Measurements from ENCODE around the gene MAMDC4.
A peak's percentile ranks its signal among the peaks of the same experiment; 100 is the strongest.
"Not testable (repeated sequence)": the region's sequence is repeated elsewhere in the genome, so short reads cannot be mapped to it uniquely, and the experiment has no call there.

MAMDC4 gene

DNA sequence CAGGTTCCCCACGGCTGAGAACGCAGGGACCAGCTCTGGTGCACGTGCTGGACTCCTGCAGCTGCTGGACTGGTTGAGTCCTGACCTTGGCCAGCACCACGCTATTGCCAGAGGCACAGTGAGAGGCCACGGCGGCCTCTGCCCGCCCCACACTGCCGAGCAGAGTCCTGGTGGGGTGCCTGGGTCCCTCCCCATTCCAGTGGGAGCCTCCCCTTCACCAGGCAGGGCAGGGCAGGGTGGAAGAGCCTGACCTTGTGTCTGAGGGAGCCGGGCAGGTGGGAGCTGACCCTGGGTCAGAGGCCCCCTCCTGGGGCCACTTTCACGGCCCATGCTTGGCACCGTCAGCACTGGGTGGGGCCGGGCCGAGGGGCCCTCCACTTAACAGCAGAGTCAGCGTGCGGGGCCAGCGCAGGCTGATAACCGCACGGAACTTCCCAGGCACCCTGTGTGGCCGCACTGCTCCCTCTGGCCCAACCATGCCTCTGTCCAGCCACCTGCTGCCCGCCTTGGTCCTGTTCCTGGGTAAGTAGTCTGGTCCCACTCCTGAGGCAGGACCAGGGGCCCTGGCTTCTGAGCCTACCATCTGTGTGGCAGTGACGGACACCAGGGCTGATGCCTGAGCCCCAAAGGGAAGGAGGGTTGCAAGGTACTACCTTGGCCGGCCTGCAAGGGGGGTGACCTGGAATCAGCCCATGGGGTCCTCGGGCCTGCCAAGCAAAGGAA lies at the start of gene MAMDC4:
Gene MAMDC4 (plus strand): TSS at position 406 of the 723 bp plus-strand sequence. CDS start 71 bp downstream, at position 477.
- Histone ChIP-seq H3K9me3 (ENCODE audit: control insufficient read depth in 1 of 2, low read length in 2 of 2) (no peaks in the 10 kb centered on the region), H3K4me3 (ENCODE audit: low read depth in 1 of 2, low read length in 2 of 2) (no peak within 1 kb of the TSS), H3K36me3 (ENCODE audit: control insufficient read depth in 1 of 2, insufficient read depth in 2 of 2, low read length in 2 of 2) (peaks cover 0 to 9% of the 10 kb centered on the region in 2 donors), H3K27ac (ENCODE audit: low read length) (no peak within 1 kb of the TSS), H3K4me1 (ENCODE audit: control insufficient read depth in 1 of 2, insufficient read depth in 2 of 2, low read length in 2 of 2) (peaks cover 6 to 31% of the 10 kb centered on the region in 2 donors), H3K27me3 (ENCODE audit: low read depth, low read length) (no peaks in the 10 kb centered on the region)

DNA sequence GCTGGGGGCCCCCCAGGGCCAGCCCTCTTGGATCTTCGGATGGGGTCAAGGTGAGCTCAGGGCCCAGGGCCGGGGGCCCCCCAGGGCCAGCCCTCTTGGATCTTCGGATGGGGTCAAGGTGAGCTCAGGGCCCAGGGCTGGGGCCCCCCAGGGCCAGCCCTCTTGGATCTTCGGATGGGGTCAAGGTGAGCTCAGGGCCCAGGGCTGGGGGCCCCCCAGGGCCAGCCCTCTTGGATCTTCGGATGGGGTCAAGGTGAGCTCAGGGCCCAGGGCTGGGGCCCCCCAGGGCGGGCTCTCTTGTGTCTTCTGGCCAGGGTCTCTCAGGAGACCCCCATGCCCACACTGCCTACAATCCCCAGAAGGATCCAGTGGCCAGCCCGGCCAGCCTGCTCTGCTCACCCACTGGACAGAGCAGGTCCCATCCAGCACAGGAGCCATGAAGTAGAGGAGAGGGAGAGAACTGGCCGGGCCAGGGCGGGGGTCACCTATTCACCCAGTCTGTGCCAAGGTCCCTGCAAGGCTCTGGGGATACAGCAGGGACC lies 49.1 kb upstream of the MAMDC4 start:
- not testable (repeated sequence) for H3K36me3 ChIP-seq (ENCODE audit: control insufficient read depth in 1 of 2, insufficient read depth in 2 of 2, low read length in 2 of 2); H3K4me3 ChIP-seq (ENCODE audit: low read depth in 1 of 2, low read length in 2 of 2); H3K9me3 ChIP-seq (ENCODE audit: control insufficient read depth in 1 of 2, low read length in 2 of 2); H3K27ac ChIP-seq (ENCODE audit: low read length)
- Histone ChIP-seq H3K4me1 (ENCODE audit: control insufficient read depth in 1 of 2, insufficient read depth in 2 of 2, low read length in 2 of 2) (peaks cover 6 to 30% of the 10 kb centered on the region in 2 donors), H3K27me3 (ENCODE audit: low read depth, low read length) (peaks cover 21% of the 10 kb centered on the region)

DNA sequence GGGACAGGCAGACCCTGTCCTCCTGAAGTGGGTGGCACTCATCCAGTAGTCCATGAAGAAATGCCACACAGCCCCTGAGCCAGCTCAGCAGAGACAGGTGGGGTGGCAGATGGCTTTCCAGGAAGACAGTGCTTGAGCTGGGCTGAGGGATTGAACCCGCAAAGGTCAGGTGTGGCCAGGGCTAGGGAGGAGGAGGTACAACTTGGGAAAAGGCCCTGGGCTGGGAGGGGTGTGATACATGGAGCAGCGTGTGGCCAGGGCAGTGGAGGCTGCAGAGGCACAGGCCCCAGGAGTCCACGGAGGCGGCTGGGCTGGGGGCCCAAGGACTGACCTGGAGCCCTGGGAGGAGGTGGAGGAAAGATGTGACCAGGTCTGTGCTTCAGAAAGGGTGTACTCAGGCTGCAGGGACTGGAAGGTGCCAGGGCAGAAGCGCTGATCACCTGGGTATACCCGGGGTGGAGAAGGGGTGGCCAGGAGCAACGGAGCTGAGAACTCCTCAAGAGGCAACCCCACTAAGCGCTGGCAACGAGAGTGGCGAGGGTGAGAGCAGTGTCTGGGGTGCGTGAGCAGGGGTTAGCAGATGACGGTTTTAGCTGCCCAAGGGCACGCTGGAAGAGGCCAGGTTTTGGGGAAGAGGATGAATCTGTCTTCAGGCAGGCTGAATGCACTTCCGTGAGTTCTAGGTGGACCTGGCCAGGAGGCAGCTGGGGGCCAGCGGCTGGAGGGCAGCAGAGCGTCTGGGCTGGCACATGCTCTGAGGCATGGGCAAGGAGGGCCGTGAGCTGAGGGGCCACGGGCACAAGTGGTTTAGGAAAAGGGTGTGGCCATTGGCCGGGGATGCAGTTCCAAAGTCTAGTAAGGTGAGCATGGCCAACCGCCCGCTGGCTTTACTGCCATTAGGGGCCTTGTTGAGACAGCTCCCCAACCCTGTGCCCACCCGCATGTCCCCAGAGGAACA lies 48.3 kb upstream of the MAMDC4 start:
- Histone ChIP-seq H3K4me3 (ENCODE audit: low read depth in 1 of 2, low read length in 2 of 2) (no peak overlapping the region), H3K27ac (ENCODE audit: low read length) (no peak overlapping the region), H3K4me1 (ENCODE audit: control insufficient read depth in 1 of 2, insufficient read depth in 2 of 2, low read length in 2 of 2) (peaks cover 6 to 34% of the 10 kb centered on the region in 2 donors), H3K36me3 (ENCODE audit: control insufficient read depth in 1 of 2, insufficient read depth in 2 of 2, low read length in 2 of 2) (no peaks in the 10 kb centered on the region), H3K9me3 (ENCODE audit: control insufficient read depth in 1 of 2, low read length in 2 of 2) (no peaks in the 10 kb centered on the region), H3K27me3 (ENCODE audit: low read depth, low read length) (peaks cover 17% of the 10 kb centered on the region)

DNA sequence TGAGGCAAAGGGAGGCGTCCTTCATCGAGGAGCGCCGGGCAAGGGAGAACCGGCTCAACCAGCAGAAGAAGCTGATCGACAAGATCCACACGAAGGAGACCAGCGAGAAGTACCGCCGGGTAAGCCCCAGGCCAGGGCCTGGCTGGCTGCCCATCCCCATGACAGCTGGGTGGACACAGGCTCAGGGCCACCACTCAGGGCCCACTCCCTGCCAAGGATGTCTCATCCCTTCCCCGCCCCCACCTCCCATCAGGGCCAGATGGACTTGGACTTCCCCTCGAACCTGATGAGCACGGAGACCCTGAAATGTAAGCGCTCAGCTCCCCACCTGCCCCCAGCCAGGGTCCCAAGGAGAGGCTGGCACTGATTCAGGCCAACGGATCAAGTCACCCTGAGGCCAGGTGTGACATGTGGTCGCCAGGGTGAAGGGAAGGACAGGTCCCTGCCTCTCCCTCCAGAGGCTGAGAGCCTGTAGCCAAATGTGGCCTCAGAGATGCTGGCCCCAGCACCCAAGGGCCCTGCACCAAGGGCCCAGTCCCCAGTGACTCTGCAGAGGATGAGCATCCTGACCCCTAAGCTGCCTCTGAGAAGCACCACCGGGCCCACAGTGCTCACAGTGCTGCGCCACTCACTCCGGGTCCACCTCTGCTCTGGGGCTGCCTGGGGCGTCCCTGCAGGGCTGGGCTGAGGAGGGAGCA lies 47.5 kb upstream of the MAMDC4 start:
- Histone ChIP-seq H3K9me3 (ENCODE audit: control insufficient read depth in 1 of 2, low read length in 2 of 2) (no peaks in the 10 kb centered on the region), H3K36me3 (ENCODE audit: control insufficient read depth in 1 of 2, insufficient read depth in 2 of 2, low read length in 2 of 2) (peaks cover 0 to 2% of the 10 kb centered on the region in 2 donors), H3K4me3 (ENCODE audit: low read depth in 1 of 2, low read length in 2 of 2) (no peak overlapping the region), H3K4me1 (ENCODE audit: control insufficient read depth in 1 of 2, insufficient read depth in 2 of 2, low read length in 2 of 2) (peaks cover 10 to 37% of the 10 kb centered on the region in 2 donors), H3K27me3 (ENCODE audit: low read depth, low read length) (peaks cover 8% of the 10 kb centered on the region), H3K27ac (ENCODE audit: low read length) (no peak overlapping the region)

DNA sequence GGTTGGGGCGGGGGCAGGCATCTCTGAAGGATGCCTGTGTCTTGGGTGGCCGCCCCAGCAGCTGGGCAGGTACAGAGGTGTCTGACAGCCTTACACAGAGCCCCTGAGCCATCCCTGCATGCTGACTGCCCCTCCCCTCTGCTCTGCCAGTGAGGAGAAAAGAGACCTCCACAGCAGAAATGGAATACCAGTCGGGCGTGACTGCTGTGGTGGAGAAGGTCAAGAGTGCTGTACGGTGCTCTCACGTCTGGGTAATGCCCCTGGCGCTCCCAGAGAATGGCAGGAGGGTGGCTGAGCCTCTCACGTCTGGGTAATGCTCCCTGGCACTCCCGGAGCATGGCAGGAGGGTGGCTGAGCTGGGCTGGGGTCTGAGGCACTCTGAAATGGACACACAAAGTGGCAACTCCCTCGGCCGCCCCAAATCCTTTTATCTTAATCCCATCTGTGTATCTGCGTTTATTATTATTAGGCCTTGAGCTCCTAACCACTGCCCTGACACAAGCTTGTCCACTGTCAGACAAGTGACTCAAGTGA lies 46.9 kb upstream of the MAMDC4 start:
- Histone ChIP-seq H3K36me3 (ENCODE audit: control insufficient read depth in 1 of 2, insufficient read depth in 2 of 2, low read length in 2 of 2) (peaks cover 0 to 4% of the 10 kb centered on the region in 2 donors), H3K27ac (ENCODE audit: low read length) (no peak overlapping the region), H3K27me3 (ENCODE audit: low read depth, low read length) (peaks cover 6% of the 10 kb centered on the region), H3K9me3 (ENCODE audit: control insufficient read depth in 1 of 2, low read length in 2 of 2) (no peaks in the 10 kb centered on the region), H3K4me3 (ENCODE audit: low read depth in 1 of 2, low read length in 2 of 2) (no peak overlapping the region), H3K4me1 (ENCODE audit: control insufficient read depth in 1 of 2, insufficient read depth in 2 of 2, low read length in 2 of 2) (peaks cover 16 to 38% of the 10 kb centered on the region in 2 donors)

GRCh38 chr9:136806067-136806466 lies 46.1 kb upstream of the MAMDC4 start:
- Histone ChIP-seq H3K4me3 (ENCODE audit: low read depth in 1 of 2, low read length in 2 of 2) (peak overlapping the region in 1 of 2 donors; percentile 71), H3K27ac (ENCODE audit: low read length) (no peak overlapping the region), H3K4me1 (ENCODE audit: control insufficient read depth in 1 of 2, insufficient read depth in 2 of 2, low read length in 2 of 2) (peaks cover 16 to 36% of the 10 kb centered on the region in 2 donors), H3K36me3 (ENCODE audit: control insufficient read depth in 1 of 2, insufficient read depth in 2 of 2, low read length in 2 of 2) (peaks cover 0 to 4% of the 10 kb centered on the region in 2 donors), H3K27me3 (ENCODE audit: low read depth, low read length) (peaks cover 6% of the 10 kb centered on the region), H3K9me3 (ENCODE audit: control insufficient read depth in 1 of 2, low read length in 2 of 2) (no peaks in the 10 kb centered on the region)

GRCh38 chr9:136806631-136807201 lies 45.4 kb upstream of the MAMDC4 start:
- H3K27ac ChIP-seq (ENCODE audit: low read length), result no peak overlapping the region
- H3K4me3 ChIP-seq (ENCODE audit: low read depth in 1 of 2, low read length in 2 of 2), result peak overlapping the region; percentile 63 to 71
- peaks cover 16 to 37% of the 10 kb centered on the region in 2 donors for H3K4me1 ChIP-seq (ENCODE audit: control insufficient read depth in 1 of 2, insufficient read depth in 2 of 2, low read length in 2 of 2)
- H3K27me3 ChIP-seq (ENCODE audit: low read depth, low read length), result peaks cover 6% of the 10 kb centered on the region
- H3K36me3 ChIP-seq (ENCODE audit: control insufficient read depth in 1 of 2, insufficient read depth in 2 of 2, low read length in 2 of 2), result peaks cover 0 to 4% of the 10 kb centered on the region in 2 donors
- H3K9me3 ChIP-seq (ENCODE audit: control insufficient read depth in 1 of 2, low read length in 2 of 2), result no peaks in the 10 kb centered on the region

- peaks cover 16 to 37% of the 10 kb centered on the region in 2 donors for H3K4me1 ChIP-seq (ENCODE audit: control insufficient read depth in 1 of 2, insufficient read depth in 2 of 2, low read length in 2 of 2)
- peaks cover under 1% of the 10 kb centered on the region for H3K27me3 ChIP-seq (ENCODE audit: low read depth, low read length)
- H3K36me3 ChIP-seq (ENCODE audit: control insufficient read depth in 1 of 2, insufficient read depth in 2 of 2, low read length in 2 of 2), result peaks cover 0 to 4% of the 10 kb centered on the region in 2 donors
- peak within 1 kb of the TSS; percentile 51 for H3K27ac ChIP-seq (ENCODE audit: low read length)
- H3K9me3 ChIP-seq (ENCODE audit: control insufficient read depth in 1 of 2, low read length in 2 of 2), result no peaks in the 10 kb centered on the region
- H3K4me3 ChIP-seq (ENCODE audit: low read depth in 1 of 2, low read length in 2 of 2), result peak within 1 kb of the TSS; percentile 63 to 88
Observed at GRCh38 chr9:136807281-136808074, 44.7 kb upstream of the MAMDC4 start, which contains the start of gene RABL6. TSS of gene RABL6 (plus strand) at chr9:136807948. CDS start at chr9:136808197, 249 bp downstream.

GRCh38 chr9:136808075-136808805 lies 43.9 kb upstream of the MAMDC4 start:
- H3K4me3 ChIP-seq (ENCODE audit: low read depth in 1 of 2, low read length in 2 of 2), result peak overlapping the region; percentile 55 to 88
- no peaks in the 10 kb centered on the region for H3K9me3 ChIP-seq (ENCODE audit: control insufficient read depth in 1 of 2, low read length in 2 of 2)
- peaks cover 4 to 7% of the 10 kb centered on the region in 2 donors for H3K36me3 ChIP-seq (ENCODE audit: control insufficient read depth in 1 of 2, insufficient read depth in 2 of 2, low read length in 2 of 2)
- H3K27ac ChIP-seq (ENCODE audit: low read length), result no peak overlapping the region
- no peaks in the 10 kb centered on the region for H3K27me3 ChIP-seq (ENCODE audit: low read depth, low read length)
- H3K4me1 ChIP-seq (ENCODE audit: control insufficient read depth in 1 of 2, insufficient read depth in 2 of 2, low read length in 2 of 2), result peaks cover 16 to 37% of the 10 kb centered on the region in 2 donors

All from muscle layer of duodenum (tissue), 2 donors.